Fibroblast of skin of scalp (primary cell): ENCODE measurements around the gene KRTAP10-7. TPM values are rescaled to one million over a fixed set of nuclear protein-coding genes. Genes with fewer than 3 reads are reported as not detected.
"Not testable (repeated sequence)": the region's sequence is repeated elsewhere in the genome, so short reads cannot be mapped to it uniquely, and the experiment has no call there.

ENCODE experiments used
- DNase-seq: peaks from one replicate; pipeline ENCODE4 v3.0.0-alpha.2; 2013
- polyA plus RNA-seq, 2 experiments: library from polyadenylated mRNA; unstranded; fragments of 120-200 nt; gene quantifications; one replicate each; pipeline ENCODE4 v1.2.1, GENCODE V29; 2013; ENCODE audit not compliant: insufficient read length in 2 of 2

KRTAP10-7 gene
- not detected for polyA plus RNA-seq (2013, experiment 1 of 2; ENCODE audit: insufficient read length)
- polyA plus RNA-seq (2013, experiment 2 of 2; ENCODE audit: insufficient read length) = not detected

- not testable (repeated sequence) for DNase-seq
Measured at GRCh38 chr21:44600118-44600978, at the start of gene KRTAP10-7. Gene KRTAP10-7, plus strand, starts transcription at chr21:44600597. Its CDS starts 25 bp downstream, at chr21:44600622.

- DNase-seq = no peak
Measured at GRCh38 chr21:44550807-44551206, 49.6 kb upstream of the KRTAP10-7 start.

GRCh38 chr21:44551340-44551961, 48.9 kb upstream of the KRTAP10-7 start, which contains the start of gene KRTAP10-2:
Gene KRTAP10-2, minus strand, starts transcription at chr21:44551505. Its CDS starts 47 bp downstream, at chr21:44551458.
- DNase-seq = no peak

- no peak for DNase-seq
Measured at GRCh38 chr21:44552136-44552535, 48.3 kb upstream of the KRTAP10-7 start.

- no peak for DNase-seq
Measured at GRCh38 chr21:44552681-44553080, 47.7 kb upstream of the KRTAP10-7 start.

- DNase-seq = no peak
Measured at GRCh38 chr21:44555200-44555875, 45.1 kb upstream of the KRTAP10-7 start.

GRCh38 chr21:44556879-44557278, 43.5 kb upstream of the KRTAP10-7 start:
- DNase-seq = no peak

GRCh38 chr21:44557491-44558328, 42.7 kb upstream of the KRTAP10-7 start:
- DNase-seq = no peak

GRCh38 chr21:44558329-44558675, 42.1 kb upstream of the KRTAP10-7 start:
- not testable (repeated sequence) for DNase-seq

- no peak for DNase-seq
Measured at GRCh38 chr21:44558695-44559094, 41.7 kb upstream of the KRTAP10-7 start, which contains the start of gene KRTAP10-3. Gene KRTAP10-3, minus strand, starts transcription at chr21:44558795. Its CDS starts 80 bp downstream, at chr21:44558715.

GRCh38 chr21:44564099-44564498, 36.3 kb upstream of the KRTAP10-7 start:
- DNase-seq = no peak

GRCh38 chr21:44564886-44565598, 35.4 kb upstream of the KRTAP10-7 start:
- DNase-seq = no peak

GRCh38 chr21:44566403-44566802, 34.0 kb upstream of the KRTAP10-7 start:
- DNase-seq = no peak

- DNase-seq = no peak
Measured at GRCh38 chr21:44567481-44568171, 32.8 kb upstream of the KRTAP10-7 start.

- no peak for DNase-seq
Measured at GRCh38 chr21:44568261-44568660, 32.1 kb upstream of the KRTAP10-7 start.

GRCh38 chr21:44568667-44569556, 31.5 kb upstream of the KRTAP10-7 start:
- DNase-seq = no peak

GRCh38 chr21:44569861-44570517, 30.4 kb upstream of the KRTAP10-7 start:
- DNase-seq = no peak

- DNase-seq = no peak
Measured at GRCh38 chr21:44571296-44571695, 29.1 kb upstream of the KRTAP10-7 start.
